ENCODE results near the gene TIMELESS.
"Not testable (repeated sequence)": the region's sequence is repeated elsewhere in the genome, so short reads cannot be mapped to it uniquely, and the experiment has no call there.

TIMELESS gene, protein sequence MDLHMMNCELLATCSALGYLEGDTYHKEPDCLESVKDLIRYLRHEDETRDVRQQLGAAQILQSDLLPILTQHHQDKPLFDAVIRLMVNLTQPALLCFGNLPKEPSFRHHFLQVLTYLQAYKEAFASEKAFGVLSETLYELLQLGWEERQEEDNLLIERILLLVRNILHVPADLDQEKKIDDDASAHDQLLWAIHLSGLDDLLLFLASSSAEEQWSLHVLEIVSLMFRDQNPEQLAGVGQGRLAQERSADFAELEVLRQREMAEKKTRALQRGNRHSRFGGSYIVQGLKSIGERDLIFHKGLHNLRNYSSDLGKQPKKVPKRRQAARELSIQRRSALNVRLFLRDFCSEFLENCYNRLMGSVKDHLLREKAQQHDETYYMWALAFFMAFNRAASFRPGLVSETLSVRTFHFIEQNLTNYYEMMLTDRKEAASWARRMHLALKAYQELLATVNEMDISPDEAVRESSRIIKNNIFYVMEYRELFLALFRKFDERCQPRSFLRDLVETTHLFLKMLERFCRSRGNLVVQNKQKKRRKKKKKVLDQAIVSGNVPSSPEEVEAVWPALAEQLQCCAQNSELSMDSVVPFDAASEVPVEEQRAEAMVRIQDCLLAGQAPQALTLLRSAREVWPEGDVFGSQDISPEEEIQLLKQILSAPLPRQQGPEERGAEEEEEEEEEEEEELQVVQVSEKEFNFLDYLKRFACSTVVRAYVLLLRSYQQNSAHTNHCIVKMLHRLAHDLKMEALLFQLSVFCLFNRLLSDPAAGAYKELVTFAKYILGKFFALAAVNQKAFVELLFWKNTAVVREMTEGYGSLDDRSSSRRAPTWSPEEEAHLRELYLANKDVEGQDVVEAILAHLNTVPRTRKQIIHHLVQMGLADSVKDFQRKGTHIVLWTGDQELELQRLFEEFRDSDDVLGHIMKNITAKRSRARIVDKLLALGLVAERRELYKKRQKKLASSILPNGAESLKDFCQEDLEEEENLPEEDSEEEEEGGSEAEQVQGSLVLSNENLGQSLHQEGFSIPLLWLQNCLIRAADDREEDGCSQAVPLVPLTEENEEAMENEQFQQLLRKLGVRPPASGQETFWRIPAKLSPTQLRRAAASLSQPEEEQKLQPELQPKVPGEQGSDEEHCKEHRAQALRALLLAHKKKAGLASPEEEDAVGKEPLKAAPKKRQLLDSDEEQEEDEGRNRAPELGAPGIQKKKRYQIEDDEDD

DNA sequence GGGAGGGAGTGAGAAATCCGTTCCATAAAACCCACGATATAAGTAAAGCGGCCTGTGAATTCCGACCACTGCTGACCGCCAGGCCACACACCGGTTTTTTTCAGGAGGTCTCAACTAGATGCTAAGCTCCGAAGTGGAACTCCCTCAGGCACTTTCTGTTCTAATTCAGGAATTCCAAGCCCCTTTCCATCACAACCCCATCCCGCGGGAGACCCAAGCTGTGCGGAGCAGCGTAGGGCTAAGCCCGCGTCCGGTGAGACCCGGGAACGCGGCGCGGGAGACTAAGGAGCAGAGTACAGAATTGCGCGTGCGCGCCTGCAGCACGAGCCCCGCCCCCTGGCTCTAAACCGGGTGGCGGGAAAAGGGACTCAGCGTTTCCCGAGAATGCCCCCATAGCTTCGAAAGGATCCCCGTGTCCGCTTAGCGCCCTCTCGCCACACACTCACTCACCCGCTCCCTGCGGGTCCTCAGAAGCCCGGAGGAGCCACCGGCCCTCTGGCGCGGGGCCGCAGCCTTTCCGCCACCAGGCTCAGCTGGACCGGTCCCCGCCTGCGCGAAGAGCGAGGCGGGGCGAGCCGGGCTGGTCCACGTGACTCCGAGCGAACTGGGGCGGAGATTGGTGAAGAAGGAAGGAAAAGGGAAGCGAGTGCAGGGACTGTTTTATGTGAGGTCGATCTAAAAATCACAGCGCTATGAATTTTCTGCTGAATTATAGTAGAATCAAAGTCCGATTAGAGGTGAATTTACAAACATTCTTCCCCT is at the start of gene TIMELESS:
Gene TIMELESS, minus strand, starts transcription at position 567 of the 762 bp plus-strand sequence. CDS start 15,256 bp downstream, outside the sequence.
- DNase-seq (ENCODE audit: low read depth) = peak; percentile 82

DNA sequence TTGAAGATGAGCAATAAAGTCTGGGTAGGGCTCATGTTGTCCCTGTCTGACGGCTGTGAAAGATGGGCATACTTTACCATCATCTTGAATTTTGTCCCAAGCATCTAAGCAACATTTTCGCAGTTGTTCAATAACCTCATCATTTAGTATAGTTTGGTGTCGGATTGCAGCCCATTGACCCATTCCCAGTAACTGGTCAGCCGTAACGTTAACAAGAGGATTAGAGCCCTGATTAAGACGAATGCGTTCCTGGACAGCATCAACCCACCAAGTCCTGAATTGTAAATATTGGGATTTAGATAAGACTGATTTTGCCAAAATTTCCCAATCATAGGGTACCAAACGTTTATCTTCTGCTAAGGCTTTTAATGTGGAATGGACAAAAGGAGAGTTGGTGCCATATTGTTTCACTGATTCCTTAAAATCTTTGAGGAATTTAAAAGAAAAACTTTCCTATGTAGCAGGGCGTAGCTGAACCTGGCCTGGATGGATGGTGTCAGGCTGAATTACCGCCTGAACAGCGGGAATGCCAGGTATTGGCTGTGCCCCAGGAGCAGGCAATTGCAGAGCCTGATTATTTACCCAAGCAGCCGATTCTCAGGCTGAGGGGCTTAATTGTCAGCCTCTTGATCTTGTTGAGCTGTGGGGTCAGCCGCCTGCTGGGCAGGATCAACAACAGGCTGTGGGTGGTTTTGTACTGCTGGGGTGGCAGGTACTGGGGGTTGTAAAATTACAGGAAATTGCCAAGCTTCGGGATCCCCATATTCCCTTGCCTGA is 49.1 kb upstream of the TIMELESS start:
- DNase-seq (ENCODE audit: low read depth) = not testable (repeated sequence)

DNA sequence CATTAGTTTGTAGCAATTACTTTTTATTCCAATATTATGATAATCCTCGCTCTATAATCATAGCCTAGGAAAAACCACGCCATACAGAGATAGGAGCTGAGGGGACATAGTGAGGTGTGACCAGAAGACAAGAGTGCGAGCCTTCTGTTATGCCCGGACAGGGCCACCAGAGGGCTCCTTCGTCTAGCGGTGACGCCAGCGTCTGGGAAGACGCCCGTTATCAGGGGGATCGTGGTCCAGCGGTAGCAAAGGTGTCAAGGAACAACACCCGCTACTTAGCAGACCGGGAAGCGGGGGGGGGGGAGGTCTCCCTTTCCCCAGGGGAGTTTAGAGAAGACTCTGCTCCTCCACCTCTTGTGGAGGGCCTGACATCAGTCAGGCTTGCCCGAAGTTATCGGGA is 47.5 kb upstream of the TIMELESS start:
- DNase-seq (ENCODE audit: low read depth) = peak; percentile 21

DNA sequence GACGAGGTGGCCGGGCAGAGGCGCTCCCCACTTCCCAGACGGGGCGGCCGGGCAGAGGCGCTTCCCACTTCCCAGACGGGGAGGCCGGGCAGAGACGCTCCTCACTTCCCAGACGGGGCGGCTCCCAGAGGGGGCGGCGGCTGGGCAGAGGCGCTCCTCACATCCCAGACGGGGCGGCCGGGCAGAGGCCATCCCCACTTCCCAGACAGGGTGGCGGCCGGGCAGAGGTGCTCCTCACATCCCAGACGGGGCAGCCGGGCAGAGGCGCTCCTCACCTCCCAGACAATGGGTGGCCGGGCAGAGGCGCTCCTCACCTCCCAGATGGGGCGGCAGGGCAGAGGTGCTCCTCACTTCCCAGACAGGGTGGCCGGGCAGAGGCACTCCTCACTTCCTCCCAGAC is 45.3 kb upstream of the TIMELESS start:
- DNase-seq (ENCODE audit: low read depth) = not testable (repeated sequence)

DNA sequence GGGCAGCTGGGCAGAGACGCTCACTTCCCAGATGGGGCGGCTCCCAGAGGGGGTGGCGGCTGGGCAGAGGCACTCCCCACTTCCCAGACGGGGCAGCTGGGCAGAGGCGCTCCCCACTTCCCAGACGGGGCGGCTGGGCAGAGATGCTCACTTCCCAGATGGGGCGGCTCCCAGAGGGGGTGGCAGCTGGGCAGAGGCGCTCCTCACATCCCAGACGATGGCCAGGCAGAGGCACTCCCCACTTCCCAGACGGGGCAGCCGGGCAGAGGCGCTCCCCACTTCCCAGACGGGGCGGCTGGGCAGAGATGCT is 44.8 kb upstream of the TIMELESS start:
- not testable (repeated sequence) for DNase-seq (ENCODE audit: low read depth)

DNA sequence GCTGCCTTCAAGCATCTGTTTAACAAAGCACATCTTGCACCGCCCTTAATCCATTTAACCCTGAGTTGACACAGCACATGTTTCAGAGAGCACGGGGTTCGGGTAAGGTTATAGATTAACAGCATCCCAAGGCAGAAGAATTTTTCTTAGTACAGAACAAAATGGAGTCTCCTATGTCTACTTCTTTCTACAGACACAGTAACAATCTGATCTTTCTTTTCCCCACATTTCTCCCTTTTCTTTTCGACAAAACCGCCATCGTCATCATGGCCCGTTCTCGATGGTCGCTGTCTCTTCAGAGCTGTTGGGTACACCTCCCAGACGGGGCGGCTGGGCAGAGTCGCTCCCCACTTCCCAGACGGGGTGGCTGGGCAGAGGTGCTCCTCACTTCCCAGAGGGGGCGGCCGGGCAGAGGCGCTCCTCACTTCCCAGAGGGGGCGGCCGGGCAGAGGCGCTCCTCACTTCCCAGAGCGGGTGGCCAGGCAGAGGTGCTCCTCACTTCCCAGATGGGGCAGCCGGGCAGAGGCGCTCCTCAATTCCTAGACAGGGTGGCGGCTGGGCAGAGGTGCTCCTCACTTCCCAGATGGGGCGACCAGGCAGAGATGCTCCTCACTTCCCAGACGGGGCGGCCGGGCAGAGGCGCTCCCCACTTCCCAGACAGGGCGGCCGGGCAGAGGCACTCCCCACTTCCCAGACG is 44.3 kb upstream of the TIMELESS start:
- DNase-seq (ENCODE audit: low read depth) = not testable (repeated sequence)

DNA sequence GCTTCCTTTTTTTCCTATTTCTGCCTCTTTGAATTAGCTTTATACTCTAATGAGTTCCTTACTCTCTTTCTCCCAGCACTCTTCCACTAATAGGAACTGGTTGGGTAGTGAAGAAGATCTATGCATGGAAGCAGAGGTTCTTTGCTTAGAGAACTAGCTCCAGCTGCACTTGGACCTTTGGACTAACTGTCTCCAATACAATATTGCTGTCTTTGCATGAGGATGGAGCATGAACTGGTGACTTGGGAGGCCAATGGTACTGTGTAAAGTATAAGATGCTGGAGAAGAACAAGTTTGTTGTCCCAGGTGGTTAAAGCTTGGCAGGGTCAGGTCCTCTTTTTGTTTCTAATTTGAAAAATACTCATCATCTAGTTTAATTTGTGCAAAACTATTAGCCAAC is 41.1 kb upstream of the TIMELESS start:
- no peak for DNase-seq (ENCODE audit: low read depth)

DNA sequence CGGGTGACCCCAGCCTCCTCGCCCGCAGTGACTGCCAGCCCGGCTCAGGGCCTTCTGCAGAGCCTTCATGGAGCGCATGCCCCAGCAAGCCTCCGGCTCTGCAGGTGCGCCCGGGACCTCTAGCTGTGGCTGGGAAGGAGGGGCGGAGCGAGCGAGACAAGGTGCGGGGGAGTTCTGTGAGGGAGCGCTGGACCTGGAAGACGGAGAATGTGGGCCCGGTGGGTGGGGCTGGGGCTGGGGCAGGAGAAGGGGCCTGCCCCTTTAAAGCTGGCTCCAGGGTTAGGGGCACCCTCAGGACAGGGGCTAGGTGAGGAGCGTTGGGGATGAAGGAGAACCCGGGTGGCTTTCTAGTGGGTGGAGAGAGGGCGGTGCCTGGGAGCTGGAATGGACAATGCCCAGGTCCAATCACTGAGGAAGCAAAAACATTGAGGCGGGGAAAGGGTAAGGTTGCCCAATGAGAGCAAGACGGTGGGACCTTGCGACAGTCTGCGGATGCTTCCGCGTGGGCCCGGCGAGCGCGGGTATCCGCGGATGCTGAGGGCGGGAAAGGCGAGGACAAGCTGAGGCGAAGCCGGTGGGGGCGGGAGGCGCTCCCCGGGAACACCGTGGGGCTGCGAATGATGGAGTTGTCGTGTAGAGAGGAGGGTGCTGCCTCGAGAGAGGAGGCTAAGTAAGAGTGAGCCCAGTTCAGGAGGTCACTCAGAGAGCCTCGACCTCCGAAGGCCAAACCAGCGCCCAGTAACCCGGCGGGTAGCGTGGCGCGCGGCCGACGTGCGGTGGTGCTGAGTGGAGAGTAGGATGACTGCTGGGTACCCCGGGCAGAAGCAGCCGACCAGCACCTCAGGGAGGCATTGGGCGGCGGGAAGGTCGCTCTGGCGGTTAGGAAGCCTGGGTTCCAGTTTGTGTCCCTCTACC is 39.1 kb upstream of the TIMELESS start, which contains the start of gene GLS2:
Gene GLS2, minus strand, starts transcription at position 121 of the 915 bp plus-strand sequence. Its CDS starts 43 bp downstream, at position 78.
- DNase-seq (ENCODE audit: low read depth) = peak; percentile 67

DNA sequence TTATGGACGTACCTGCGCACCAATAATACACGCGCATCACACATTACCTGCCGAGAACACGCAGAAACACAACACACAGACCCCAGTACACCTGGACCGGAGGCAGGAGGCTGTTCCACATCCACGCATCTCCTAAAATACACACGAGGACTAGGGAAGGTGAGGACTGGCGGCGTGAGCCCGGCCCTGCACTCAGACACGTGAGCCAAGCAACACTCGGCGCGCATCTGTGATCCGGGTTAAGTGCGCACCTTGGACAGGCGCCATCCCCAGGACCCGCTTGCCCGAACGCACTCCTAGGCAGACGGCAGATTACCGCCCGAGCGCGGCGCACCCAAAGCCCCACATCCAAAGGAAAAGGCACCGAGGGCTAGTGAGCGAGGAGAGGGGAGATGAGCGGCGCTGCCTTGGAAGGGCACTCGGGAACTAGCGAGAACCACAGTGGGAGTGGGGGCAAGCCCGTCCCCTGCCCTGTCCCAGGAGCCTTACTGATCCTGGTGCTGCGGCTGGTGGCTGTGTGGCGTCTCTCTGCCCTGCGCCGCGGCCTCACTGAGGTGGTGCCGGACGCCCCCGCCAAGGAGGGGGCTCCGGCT is 38.3 kb upstream of the TIMELESS start:
- no peak for DNase-seq (ENCODE audit: low read depth)

DNA sequence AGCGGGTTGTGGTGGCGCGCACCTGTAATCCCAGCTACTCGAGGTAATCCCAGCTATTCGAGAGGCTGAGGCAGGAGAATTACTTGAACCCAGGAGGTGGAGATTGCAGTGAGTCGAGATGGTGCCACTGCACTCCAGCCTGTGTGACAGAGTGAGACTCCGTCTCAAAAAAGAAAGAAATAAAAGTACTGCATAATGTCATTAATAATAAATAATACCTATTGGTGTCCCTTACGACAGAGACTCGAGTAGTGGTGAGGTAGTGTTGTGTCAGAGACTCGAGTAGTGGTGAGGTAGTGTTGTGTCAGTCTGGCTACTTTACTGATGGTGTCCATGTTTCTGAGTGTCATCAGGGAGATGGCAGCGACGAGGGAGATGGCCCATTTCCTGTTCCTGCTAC is 37.5 kb upstream of the TIMELESS start:
- no peak for DNase-seq (ENCODE audit: low read depth)

DNA sequence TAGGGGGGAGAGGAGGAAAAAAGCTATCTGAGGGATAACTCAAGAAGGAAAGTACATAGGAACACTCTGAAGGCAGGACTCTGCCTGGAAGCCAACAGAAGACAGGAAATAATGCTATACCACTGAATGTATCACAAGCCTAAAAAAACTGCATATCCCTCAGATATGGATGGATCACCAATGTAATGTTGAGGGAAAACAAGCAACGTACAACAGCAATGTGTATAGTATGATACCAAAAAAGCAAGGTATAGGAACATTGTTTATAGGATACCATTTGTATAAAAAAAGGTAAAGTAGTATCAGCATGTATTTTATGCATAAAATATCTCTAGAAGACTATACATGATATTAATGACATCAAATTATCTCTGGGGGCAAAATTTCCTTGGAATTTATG is 35.3 kb upstream of the TIMELESS start:
- no peak for DNase-seq (ENCODE audit: low read depth)

DNA sequence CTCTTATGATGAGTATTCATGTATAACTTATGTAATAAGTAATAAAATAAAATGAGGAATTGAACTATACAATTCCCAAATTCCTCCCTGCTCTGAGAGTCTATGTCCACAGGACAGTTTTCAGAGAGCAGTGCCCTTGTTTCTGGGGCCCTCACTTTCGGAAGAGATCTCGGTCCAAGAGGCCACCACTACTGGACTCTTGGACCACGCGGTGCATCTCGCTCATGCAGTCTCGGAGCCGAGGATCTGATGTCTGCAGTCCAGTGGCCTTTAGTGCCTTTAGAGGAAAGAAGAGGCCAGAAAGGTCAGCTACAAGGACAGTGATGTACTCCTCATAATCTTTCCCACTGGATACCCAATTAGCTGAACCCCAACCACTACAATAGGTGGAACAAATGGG is 30.4 kb upstream of the TIMELESS start:
- DNase-seq (ENCODE audit: low read depth) = no peak

DNA sequence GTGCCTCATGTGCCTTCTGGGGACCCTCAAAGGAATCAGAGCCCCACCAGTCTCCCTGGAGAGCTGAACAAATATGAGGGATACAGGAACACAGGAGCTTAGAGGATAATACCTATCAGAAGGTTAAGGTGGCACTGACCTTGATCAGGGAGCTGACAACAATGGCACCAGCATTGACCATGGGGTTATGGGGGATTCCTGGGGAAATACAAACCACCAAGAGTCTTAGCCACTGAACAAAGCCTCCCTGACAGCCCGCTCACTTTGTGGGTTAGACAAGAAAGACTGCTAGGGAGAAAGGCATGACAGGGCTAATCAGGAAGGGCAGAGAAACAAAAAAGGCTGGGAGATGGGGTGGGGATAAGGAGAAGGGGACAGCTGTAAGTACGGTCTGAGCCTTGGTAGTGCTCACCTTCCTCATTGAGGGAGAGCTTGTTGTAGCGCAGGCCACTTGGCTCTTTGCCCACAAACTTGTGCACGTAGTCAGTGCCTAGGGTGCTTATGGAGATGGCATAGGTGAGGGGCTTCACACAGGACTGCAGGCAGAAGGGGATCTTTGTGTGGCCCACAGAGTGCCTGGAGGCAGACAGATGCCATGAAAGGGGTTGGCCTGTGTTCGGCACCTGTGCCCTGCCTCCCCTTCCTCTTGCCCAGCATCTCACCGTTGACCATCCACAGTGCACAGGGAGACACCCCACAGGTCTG is 28.4 kb upstream of the TIMELESS start:
- no peak for DNase-seq (ENCODE audit: low read depth)

DNA sequence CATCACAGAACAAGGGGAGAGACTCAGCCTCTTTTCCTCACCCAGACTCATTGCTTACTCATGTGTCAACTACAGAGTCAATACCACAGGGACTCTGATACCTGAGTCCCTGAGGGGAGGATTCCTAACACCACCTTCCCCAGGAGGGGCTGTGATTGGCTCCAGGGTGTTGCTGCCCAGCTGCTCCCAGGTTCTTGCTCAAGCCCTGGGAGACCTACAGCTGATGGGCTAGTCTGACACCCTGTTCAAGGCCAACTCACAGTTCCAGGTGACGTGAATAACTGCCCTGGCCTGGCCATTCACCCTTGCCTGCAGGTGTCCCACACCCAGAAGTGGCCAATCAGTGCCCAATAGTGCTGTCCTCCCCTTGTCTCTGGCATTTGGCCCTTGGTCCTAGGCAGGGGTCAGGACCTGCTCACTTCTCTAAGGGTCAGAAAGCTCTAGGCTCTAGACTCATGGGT is 27.8 kb upstream of the TIMELESS start:
- no peak for DNase-seq (ENCODE audit: low read depth)

DNA sequence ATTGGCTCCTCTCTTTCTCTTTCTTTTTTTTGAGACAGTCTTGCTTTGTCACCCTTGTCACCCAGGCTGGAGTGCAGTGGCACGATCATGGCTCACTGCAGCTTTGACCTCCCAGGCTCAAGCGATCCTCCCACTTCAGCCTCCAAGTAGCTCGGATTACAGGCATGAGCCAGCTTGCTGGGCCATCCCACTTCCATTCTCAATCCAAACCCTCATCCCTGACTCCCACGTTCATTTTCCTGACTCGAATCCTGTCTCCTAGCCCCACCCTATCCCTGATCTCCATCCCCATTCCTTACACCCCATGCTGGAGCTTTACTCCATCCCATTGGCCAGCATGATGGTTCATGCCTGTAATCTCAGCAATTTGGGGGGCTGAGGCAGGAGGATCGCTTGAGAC is 26.9 kb upstream of the TIMELESS start:
- DNase-seq (ENCODE audit: low read depth) = no peak

DNA sequence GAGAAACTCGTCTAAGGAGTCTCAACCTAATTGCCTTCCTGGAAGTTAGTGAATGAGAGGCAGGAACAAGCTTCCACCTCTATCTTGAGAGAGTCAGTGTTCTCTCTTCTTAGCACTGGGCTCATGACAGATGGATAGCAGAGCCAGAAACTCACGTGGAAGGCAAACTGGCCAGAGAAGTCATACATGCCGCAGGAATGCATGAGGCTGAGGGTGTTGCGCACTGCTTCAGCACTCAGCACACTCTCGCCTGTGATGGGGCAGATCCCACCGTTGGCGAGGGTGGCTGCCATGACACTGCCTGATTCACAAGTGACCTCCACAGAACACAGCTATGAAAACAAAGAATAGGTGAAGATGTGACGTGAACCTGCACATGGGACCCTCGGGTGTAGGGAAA is 25.2 kb upstream of the TIMELESS start:
- no peak for DNase-seq (ENCODE audit: low read depth)

DNA sequence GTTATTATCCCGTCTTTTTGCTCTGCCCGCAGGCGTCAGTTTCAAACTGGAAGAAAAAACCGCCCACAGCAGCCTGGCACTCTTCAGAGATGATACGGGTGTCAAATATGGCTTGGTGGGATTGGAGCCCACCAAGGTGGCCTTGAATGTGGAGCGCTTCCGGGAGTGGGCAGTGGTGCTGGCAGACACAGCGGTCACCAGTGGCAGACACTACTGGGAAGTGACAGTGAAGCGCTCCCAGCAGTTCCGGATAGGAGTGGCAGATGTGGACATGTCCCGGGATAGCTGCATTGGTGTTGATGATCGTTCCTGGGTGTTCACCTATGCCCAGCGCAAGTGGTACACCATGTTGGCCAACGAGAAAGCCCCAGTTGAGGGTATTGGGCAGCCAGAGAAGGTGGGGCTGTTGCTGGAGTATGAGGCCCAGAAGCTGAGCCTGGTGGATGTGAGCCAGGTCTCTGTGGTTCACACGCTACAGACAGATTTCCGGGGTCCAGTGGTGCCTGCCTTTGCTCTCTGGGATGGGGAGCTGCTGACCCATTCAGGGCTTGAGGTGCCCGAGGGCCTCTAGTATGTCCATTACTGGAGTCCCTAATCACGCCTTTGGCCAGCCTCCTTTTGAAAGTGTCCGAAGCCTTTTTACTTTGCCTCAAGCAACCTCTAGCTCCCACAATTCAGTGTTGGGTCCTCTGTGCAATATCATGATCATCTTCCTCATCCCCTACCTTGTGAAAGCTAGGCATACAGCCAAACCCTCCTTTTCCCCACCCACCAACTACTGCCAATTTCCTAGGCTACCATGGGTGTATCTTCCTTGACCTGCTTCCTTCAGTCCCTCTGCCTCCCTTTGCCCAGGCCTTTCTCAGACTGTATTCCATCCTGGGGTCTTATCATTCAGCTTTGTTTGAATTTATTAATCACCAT is 20.0 kb upstream of the TIMELESS start:
- no peak for DNase-seq (ENCODE audit: low read depth)

Measured in fibroblast of gingiva (primary cell).